ENCODE data around the gene FSTL4.
"Not testable (repeated sequence)": the region's sequence is repeated elsewhere in the genome, so short reads cannot be mapped to it uniquely, and the experiment has no call there.

Gene FSTL4

DNA sequence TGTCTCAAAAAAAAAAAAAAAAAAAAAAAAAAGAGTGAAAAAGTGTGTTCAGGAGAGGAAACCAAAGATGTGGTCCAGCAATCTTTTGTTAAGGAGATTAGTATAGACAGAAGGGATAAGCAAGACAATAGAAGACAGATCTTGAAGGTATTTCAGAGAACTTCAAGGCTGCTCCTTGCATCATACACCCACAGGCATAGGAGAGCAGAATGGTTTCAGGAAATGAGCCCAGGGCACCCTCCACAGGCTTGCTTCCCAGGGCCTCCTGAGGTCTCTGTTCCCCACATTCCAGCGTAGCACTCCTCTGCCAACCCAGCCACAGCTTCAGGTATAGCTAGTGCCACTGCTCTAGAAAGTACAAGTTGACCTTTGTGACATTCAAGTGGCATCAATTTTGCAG, 65.8 kb downstream of the FSTL4 start:
- no peak for DNase-seq

DNA sequence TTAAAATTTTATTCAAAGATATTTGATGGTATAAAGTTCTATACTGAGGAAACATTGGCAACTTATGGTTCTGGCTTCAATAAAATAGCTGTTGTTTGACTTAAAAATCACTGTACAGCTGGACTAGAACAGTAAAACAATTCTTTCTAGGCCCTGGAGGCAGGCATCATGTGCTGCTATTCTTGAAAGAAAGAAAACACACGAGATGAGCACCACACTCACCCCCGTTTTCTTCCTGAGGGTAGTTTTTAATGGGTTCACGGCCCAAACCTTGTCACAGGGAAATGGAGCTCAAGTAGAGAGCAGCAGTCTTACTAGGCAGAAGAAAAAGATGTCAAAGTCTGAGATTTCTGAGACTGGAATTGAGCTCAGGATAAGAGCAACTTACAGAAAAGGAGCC, 68.0 kb downstream of the FSTL4 start:
- no peak for DNase-seq

DNA sequence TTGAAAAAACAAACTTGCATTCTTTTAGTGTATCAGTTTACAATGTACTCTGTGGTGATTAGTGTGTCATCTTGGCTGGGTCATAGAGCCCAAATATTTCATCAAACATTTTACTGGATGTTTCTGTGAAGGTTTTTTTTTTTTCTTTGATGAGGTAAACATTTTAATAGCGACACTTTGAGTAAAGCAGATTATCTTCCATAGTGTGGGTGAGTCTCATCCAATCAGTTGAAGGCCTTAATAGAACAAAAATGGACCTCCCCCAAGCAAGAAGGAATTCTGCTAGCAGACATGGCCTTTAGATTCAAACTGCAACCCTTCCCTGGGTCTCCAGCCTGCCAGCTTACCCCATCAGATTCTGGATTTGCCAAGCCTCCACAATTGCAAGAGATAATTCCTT, 72.5 kb downstream of the FSTL4 start:
- no peak for DNase-seq

DNA sequence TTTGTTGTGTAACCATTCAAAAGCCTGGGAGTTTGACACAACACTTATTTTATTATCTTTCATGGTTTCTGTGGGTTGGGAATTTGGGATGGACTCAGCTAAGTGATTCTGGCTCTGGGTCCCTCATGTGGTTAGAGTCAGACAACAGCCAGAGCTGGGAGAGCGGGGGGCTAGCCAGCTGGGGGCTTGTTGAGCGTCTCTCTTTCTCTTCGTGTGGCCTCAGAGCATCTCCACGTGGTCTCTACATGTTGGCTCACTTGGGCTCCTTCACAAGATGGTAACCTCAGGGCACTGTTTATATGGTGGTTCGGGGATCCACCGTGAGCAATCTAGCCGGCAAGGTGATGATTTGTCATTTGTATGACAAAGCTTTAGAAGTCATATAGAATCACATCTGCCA, 73.6 kb downstream of the FSTL4 start:
- DNase-seq = no peak

DNA sequence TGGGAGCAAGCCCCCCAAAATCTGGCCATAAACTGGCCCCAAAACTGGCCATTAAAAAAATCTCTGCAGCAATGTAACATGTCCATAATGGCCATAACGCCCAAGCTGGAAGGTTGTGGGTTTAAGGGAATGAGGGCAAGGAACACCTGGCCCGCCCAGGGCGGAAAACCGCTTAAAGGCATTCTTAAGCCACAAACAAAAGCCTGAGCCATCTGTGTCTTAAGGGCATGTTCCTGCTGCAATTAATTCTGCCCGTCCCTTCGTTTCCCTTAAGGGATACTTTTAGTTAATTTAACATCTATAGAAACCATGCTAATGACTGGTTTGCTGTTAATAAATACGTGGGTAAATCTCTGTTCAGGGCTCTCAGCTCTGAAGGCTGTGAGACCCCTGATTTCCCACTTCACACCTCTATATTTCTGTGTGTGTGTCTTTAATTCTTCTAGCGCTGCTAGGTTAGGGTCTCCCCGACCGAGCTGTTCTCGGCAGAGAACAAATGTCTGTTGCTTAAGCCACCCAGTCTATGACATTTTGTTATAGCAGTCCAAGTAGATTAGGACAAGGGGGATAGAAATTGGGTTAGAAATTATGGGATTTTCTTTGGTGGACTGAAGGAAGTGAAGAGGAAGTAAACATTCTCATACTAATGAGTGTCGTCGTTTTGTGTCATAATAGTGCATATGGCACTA, 77.0 kb downstream of the FSTL4 start:
- DNase-seq = not testable (repeated sequence)

DNA sequence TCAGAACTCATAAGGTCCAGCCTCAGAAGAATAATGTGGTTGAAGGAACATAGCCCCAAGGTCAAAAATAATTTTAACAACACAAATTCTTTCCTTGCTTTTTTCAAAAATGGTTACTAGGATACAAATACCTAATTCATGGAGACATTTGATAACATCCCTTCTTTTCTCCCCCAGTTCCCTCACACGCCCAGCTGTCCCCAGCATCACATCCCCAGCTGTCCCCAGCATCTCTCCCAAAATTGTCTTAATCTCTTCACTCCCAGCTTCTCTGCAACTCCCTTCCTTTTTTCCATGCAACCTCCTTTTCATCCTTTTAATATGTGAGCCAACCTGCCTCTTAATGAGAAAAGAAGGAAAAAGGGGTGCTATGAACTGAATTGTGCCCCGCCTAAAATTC, 77.8 kb downstream of the FSTL4 start:
- DNase-seq = no peak

DNA sequence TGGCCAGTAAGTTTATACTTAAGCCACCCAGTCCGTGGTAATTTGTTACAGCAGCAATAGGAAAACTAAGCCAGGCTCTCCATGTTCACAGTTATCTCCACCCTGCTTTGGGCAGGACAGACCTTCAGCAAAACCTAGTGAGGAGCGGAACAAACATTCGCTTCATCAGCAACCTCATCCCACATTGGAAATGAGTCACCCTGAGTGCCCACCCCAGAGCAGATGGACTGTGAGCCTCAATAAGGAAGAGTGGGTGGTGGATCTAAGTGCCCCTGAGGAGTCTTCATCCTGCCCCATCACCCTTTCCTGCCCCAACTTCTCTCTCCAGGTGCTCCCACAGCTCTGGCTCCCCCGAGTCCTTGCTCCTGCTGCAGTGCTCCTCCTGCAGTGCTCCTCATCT, 78.8 kb downstream of the FSTL4 start:
- no peak for DNase-seq

DNA sequence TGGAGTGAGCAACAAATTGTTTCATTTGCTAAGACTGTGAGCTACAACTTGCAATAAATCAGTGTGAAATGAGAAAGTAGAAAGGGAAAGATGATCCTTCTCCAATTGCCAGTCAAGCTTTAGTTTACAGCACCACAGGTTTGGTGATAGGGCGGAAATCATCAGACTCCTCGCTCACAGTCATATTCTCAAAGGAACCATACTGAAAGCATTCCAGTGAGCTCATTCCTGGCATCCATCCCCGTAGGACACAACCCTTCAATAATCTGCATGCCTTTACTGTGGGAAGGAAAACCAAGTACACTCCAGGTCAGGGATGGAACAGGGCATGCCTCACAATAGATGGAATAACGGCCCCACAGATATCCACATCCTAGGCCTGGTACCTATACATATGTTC, 80.7 kb downstream of the FSTL4 start:
- DNase-seq = no peak

DNA sequence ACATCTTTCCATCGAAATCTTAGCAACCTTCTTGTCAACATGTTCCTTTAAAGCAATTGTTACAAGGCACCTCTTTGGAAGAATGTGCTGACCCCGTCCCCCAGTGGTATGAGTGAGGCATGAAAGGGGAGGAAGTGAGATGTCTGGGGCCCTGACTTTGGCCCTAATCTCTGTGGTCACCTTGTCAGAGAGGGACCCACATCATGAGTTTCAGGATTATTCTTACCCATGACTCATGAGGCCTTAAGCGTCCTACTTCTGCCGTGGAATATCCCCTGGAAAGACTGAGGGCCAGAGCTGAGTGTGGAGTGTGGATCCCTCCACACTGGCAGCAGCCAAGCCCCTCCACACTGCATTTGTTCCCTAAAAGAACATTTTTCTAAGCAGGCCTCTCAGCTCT, 81.2 kb downstream of the FSTL4 start:
- DNase-seq = no peak

DNA sequence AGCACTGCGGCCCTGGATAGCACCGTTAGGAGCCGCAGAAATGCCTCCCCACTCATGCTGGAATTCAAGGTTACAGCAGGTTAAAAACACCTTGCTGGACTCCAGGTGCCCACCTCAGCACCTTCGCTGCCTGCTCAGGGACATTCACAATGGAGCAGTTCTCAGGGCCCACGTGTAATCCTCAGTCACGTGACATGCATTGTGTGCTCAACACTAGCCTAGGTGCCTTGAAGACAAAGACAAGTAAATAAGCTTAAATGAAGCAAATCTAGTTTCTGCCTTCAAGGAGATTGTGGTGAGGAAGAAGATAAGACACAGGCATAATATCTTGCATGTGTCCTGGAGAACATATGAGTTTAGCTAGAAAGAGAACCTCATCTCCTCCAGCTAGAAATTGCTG, 82.1 kb downstream of the FSTL4 start:
- DNase-seq = no peak

DNA sequence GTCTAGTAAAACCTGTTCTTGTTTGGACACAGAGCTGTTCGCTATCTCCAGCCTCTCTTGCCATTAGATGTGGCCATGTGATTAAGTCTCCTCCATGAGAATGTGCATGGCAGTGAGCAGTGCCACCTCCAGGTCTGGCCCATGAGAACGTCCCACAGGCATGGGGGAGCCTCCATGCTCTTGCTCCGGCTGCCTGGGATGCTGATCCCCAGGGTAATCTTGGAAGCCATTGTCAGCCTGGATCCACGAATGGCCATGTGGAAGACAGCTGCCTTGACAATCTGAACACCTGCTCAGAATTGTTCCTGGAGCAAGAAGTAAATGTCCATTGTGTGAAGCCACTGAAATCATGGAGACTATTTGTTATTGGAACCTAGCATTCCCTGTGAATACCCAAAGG, 83.5 kb downstream of the FSTL4 start:
- DNase-seq = no peak

DNA sequence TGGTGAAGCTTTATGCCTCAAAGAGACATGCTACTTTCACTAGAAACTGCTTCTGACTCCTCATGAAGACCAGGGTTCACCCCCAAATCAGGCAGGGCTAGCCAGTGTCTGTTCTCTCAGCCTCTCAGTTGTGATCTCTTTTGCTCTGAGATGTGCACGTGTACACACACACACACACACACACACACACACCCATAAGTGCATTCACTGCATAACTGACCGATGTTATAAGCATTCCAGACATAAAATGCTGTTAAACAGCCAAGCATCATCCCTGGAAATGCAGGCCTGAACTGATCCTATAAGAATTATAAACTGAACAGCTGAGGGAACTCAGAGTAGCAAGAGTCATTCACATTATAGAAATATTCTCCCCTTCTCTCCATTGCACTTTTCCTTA, 85.0 kb downstream of the FSTL4 start:
- DNase-seq = no peak

DNA sequence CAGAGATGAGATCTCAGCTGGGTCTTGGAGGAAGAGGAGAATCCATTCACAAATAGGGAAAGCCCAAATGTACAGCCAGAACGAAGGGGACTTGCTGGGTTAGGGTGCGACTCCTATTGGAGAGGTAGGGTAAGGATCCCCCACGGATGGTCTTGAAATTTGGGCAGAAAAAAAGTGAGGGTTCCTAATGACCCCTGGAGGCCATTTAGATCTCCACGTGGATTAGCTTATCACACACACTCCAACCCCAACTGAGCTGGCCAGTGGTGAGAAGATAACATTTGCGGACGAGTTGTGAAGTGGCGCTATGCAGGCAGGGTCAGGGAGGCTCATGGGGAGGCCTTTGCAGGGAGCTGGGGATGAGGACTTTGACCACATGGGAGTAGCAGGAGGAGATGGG, 86.0 kb downstream of the FSTL4 start:
- DNase-seq = no peak

DNA sequence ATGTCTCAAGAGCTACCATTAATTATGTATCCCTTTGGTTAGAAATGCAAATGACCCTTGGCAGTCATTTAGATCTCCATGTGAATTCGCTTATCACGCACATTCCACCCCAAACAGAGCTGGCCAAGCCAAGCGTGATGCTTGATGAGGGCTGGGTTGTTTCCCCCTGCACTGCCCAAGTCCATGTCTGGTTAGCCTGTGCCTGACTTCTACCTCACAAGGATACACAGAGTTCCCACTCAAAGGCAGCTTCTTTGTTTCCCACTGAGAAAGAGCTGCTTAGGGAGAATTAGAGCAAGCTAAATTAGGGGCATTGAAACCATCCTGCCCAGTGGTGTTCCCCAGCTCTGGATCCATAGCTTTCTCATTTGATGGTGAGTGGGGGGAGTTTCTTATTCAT, 87.2 kb downstream of the FSTL4 start:
- no peak for DNase-seq

DNA sequence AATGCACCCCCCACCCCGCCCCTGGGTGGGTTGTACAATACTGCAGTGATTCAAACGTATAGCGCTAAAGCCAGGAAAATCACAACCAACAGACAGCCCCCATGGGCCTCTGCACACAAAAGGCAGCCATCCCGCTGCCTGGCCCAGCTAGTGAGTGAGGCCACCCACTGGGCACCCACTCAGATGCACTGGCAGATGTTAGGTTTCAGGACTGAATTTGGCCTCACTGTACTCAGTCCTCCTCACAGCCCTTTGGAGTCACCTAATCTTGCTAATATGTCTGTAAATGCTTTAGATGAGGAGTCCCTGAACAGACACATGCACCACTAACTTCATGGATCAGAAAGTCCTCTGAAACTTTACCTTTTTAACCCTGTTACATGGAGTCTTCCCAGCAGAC, 87.7 kb downstream of the FSTL4 start:
- no peak for DNase-seq

DNA sequence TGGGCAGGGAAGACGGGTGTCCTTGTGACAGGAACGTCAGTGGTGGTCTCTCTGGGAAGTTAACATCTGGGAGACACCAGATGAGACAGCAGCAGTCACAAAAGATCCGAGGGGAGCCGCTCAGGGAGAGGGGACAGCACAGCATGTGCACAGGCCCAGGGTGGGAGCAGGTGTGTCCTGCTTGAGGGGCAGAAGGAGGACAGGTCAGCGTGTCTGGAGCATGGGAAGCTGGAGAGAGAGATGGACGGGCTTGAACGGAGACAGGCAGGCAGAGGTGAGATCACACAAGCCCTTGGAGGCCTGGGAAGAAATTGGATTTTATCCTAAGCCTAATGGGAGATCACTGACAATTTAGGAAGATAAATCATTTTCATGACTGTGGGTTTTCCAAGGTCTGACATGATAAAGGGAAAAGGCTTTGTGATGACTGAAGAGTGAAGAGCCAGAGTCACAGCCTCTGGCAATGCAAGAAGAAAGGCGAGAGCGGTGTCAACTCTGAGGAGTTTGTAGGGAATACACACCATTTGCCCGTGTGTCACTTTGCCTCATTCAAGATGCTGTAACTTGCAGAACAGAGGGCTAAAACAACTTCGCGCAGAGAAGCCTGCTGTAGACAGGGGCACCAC, 88.3 kb downstream of the FSTL4 start:
- DNase-seq = no peak

DNA sequence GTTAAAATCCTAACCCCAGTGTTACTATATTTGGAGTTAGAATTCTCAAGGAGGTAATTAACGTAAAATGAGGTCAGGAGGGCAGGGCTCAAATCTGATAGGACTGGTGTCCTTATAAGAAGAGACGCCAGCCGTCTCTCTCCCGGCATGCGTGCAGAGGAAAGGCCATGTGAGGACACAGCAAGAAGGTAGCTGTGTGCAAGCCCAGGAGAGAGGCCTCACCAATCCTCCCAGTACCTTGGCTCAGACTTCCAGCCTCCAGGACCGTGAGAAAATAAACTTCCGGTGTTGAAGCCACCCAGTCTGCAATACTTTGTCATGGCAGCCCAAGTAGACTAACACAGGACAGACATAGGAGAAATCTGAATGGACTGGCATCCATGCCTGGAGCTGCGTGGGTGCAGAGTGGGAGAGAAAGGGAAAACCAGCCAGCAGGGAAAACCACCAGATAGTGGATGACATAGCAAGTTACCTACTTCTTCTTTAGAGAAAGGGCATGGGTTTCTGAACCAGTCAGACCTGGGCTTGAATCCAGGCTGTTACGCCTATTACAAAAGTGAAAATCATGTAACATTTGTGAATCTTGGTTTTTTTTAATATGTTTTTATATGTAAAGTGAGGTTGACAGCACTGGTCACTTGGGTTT, 89.2 kb downstream of the FSTL4 start:
- no peak for DNase-seq

DNA sequence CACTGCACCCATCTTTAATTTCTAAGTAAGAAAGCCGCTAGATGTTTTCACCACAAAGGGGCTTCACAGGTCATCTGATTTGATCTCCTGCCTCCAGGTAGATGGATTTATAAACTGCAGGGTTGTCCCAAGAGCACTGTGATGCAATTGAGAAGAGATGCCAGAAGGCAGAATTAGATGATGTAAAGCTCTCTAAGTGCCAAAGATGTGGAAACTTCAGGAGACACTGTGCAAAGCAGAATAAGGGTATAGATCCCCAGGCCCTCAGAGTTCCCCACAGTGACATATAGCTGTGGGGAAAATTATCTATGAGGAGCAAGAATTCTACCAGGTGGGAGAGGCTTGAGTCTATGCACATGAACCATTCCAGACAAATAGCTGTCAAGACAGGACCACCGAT, 90.5 kb downstream of the FSTL4 start:
- DNase-seq = no peak

DNA sequence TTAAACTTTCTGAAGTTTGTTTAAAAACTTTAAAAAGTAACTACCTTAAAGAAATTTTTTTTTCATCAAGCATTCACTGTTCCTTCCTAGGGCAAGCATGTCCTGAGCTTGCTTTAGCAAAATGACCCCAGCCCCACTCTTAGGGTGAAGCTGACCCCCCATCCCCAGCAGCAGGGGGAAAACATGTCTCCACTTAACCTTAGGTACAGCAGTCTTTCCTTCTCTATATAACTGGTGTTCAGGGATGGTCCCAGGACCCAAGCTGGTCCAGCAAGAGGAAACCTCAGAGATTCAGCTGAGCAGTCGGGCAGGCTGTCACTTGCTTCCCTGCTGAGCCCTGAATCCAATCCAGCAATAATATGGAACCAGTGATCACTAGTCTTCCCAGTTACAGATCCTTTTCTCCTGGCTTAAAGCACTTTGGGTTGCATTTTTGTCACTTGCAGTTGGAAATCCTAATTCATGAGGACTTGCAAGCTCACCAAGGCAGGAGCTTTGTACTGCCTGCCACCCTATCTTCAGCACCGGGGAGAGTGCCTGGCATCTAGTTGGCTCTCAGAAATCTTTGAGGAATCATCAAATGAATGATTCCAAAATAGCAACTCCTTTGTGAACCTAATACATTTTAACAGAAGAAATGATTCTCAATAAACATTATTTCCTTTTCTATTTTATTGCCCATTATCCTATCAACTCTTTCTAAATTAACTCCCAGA, 91.2 kb downstream of the FSTL4 start:
- no peak for DNase-seq

DNA sequence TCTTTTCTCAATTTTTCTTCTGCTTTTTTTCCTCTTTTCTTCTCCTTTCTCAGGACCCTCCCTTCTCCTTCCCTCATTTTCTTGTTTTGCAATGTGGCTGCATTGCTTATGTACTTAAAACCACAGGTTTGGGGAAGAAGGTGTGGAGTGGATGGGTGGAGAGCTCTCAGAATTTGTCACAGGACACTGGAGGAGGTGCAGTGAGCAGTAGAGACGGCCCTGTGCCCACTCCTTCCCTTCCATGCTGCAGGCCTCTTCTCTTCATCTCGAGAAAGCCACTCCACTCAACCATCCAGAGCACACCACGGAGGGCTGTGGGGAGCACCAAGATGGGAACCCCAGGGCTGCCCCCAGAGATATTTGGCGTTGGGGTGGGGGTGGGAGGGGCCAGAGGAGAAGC, 92.3 kb downstream of the FSTL4 start:
- no peak for DNase-seq

DNA sequence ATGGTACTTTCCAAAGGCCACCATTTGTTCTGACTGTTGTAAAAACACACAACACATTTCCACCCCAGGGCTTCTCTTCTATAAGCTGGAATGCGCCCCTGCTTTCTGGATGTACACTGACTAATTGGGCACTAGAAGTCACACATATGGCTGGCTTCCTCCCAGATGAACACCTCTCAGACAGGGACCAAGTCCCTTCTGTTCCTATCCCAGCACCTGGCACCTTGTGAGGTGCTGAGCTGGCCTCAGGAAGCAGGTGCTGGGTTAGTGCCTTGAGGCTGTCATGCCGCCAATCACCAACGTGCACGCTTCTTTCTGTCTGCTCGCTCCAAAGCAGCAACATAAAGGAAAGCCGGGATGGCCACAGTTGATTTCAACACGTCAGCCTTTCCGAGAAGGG, 93.2 kb downstream of the FSTL4 start:
- DNase-seq = no peak

DNA sequence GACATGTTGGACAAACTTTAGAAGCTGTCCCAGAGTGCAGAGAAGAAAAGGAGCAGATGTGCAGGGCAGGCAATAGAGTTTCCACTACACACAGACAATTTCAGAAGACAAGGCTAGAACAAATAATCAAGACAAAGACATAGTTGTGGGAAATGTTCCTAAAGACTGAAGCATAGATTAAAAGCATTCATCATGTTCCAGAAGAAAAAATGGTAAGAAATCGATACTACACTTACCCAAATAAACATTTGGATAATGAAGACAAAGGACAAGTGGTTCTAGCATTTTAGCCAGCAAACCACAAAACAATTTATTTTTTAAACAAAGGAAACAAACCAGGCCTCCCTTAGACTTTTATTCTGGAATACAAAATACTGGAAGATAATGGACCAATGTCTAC, 97.9 kb downstream of the FSTL4 start:
- DNase-seq = no peak

DNA sequence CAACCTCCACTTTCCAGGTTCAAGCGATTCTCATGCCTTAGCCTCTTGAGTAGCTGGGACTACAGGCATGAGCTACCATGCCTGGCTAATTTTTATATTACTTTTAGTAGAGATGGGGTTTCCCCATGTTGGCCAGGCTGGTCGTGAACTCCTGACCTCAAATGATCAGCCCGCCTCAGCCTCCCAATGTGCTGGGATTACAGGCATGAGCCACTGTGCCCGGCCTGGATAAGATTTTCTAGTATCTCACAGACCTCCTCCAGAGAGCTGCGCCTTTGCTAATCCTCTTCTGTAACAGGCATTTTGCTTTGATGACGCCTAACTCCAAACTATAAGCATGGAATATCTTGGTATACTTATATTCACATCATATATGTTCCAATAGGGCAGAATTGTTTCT, 99.4 kb downstream of the FSTL4 start:
- no peak for DNase-seq

DNA sequence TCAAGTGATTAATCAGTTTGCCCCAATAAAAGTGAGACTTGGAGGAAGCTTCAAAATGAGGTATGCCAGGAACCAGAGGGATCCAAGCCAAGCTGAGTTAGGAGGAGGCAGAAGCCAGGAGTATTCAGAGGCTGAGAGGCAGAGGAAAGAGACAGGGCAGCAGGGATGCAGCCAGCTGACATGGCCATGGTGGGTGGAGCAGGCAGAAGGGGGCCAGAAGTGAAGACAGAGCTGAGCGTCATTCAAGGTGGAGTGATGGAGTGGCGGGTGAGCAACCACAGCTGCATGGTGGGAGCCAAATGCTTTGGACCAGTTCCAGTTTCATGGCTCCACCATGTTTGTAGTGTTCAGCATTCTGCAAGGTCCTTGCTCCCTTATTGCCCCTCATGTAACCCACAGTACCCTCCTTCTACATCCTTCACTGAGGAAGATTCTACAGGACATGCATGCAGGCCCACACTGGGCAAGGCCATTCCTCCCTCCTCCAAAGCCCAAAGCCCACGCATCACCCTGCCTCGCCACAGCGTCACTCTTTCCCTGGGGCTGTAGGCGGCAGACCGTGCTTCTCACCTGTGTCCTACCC, 100.6 kb downstream of the FSTL4 start:
- DNase-seq = no peak
